ENCODE measurements around the gene EZH2. TPM values are rescaled to one million over a fixed set of nuclear protein-coding genes. Genes with fewer than 3 reads are reported as not detected.

The EZH2 gene
- total and polyA plus RNA-seq, 2 donors from 2014 or later: 1.6 to 4.7 TPM

- intact Hi-C loops (cut with DNase I): no loop called here
- no peak for DNase-seq
- H3K4me1 ChIP-seq (ENCODE audit: control insufficient read depth in 2 of 3, insufficient read depth in 2 of 3, low read depth in 1 of 3, low read length in 3 of 3): no peaks in the 10 kb centered on the region
Observed at GRCh38 chr7:148886844-148887243, 2.8 kb upstream of the EZH2 start.

GRCh38 chr7:148884299-148885022 is 370 bp upstream of the EZH2 start:
- Histone ChIP-seq H3K9me3 (ENCODE audit: control insufficient read depth in 2 of 3, insufficient read depth in 1 of 3, low read length in 3 of 3) (no peaks in the 10 kb centered on the region), H3K36me3 (ENCODE audit: control insufficient read depth in 2 of 3, insufficient read depth in 3 of 3, low read length in 3 of 3) (no peaks in the 10 kb centered on the region), H3K9ac (ENCODE audit: low read length in 3 of 3) (peak overlapping the region; percentile 30 to 71 (median 60)), H3K4me3 (ENCODE audit: low read length in 3 of 3) (peak overlapping the region; percentile 53 to 68 (median 67)), H3K4me1 (ENCODE audit: control insufficient read depth in 2 of 3, insufficient read depth in 2 of 3, low read depth in 1 of 3, low read length in 3 of 3) (no peaks in the 10 kb centered on the region), H3K27me3 (ENCODE audit: control insufficient read depth, insufficient read depth, low read length) (no peaks in the 10 kb centered on the region), H3K27ac (ENCODE audit: low read depth in 2 of 2, low read length in 2 of 2) (peak overlapping the region; percentile 86 to 91)
- intact Hi-C loops (cut with DNase I): no loop called here
- DNase-seq (peak; percentile 95 to 98 (median 96)), FAIRE-seq (no peak)
- no peak for TF ChIP-seq CTCF (IDR thresholded peaks at IDR 0.05; ENCODE audit: borderline replicate concordance, extremely low read depth, insufficient read depth)

More at GRCh38 chr7:148886844-148887243, 2.8 kb upstream of the EZH2 start:
- no peaks in the 10 kb centered on the region for H3K27me3 ChIP-seq (ENCODE audit: control insufficient read depth, insufficient read depth, low read length)
- no peak overlapping the region for H3K9ac ChIP-seq (ENCODE audit: low read length in 3 of 3)
- no peak overlapping the region for H3K27ac ChIP-seq (ENCODE audit: low read depth in 2 of 2, low read length in 2 of 2)
- H3K36me3 ChIP-seq (ENCODE audit: control insufficient read depth in 2 of 3, insufficient read depth in 3 of 3, low read length in 3 of 3): no peaks in the 10 kb centered on the region
- H3K4me3 ChIP-seq (ENCODE audit: low read length in 3 of 3): no peak overlapping the region
- H3K9me3 ChIP-seq (ENCODE audit: control insufficient read depth in 2 of 3, insufficient read depth in 1 of 3, low read length in 3 of 3): no peaks in the 10 kb centered on the region
- no peak for FAIRE-seq
- TF ChIP-seq CTCF (IDR thresholded peaks at IDR 0.05; ENCODE audit: borderline replicate concordance, extremely low read depth, insufficient read depth): no peak

GRCh38 chr7:148883266-148884048 is 634 bp downstream of the EZH2 start:
- peak; percentile 39 to 88 (median 64) for DNase-seq
- intact Hi-C loops (cut with DNase I): no loop called here
- Histone ChIP-seq H3K36me3 (ENCODE audit: control insufficient read depth in 2 of 3, insufficient read depth in 3 of 3, low read length in 3 of 3) (no peaks in the 10 kb centered on the region), H3K9me3 (ENCODE audit: control insufficient read depth in 2 of 3, insufficient read depth in 1 of 3, low read length in 3 of 3) (no peaks in the 10 kb centered on the region), H3K27me3 (ENCODE audit: control insufficient read depth, insufficient read depth, low read length) (no peaks in the 10 kb centered on the region), H3K4me1 (ENCODE audit: control insufficient read depth in 2 of 3, insufficient read depth in 2 of 3, low read depth in 1 of 3, low read length in 3 of 3) (no peaks in the 10 kb centered on the region), H3K27ac (ENCODE audit: low read depth in 2 of 2, low read length in 2 of 2) (no peak overlapping the region), H3K9ac (ENCODE audit: low read length in 3 of 3) (peak overlapping the region; percentile 84 to 95 (median 85)), H3K4me3 (ENCODE audit: low read length in 3 of 3) (peak overlapping the region; percentile 80 to 92 (median 86))
- no peak for FAIRE-seq
- no peak for TF ChIP-seq CTCF (IDR thresholded peaks at IDR 0.05; ENCODE audit: borderline replicate concordance, extremely low read depth, insufficient read depth)
